GM13976 (cell line): Measurements from ENCODE around the gene ANKMY2.
"Not testable (repeated sequence)": the region's sequence is repeated elsewhere in the genome, so short reads cannot be mapped to it uniquely, and the experiment has no call there.

Source experiments
- DNase-seq: peaks from one replicate; pipeline ENCODE4 v3.0.0; 2012; ENCODE audit warnings: low spot score
- CTCF ChIP-seq: IDR thresholded peaks from 2 replicates; pipeline ENCODE4 v1.5.1; 2012; ENCODE audit warnings: borderline replicate concordance, mild to moderate bottlenecking; ENCODE audit not compliant: insufficient read depth; ENCODE audit errors: extremely low read depth, missing control alignments, control extremely low read depth
- in situ Hi-C: fragments of 300-500 bp; cut with MboI; formaldehyde crosslinking; loops from one replicate; pipeline ENCODE4 v1.12.0; 2022; ENCODE audit warnings: low sequenced_read_pairs, mixed read lengths, inconsistent platforms; ENCODE audit not compliant: unreplicated experiment

The ANKMY2 gene

GRCh38 chr7:16669581-16669980 is 24.0 kb upstream of the ANKMY2 start:
- TF ChIP-seq CTCF = no peak
- in situ Hi-C loops = no loop called here
- no peak for DNase-seq

GRCh38 chr7:16668978-16669377 is 23.4 kb upstream of the ANKMY2 start:
- no peak for DNase-seq
- in situ Hi-C loops = no loop called here
- TF ChIP-seq CTCF = no peak

- in situ Hi-C loops = no loop called here
- no peak for TF ChIP-seq CTCF
- no peak for DNase-seq
Measured at GRCh38 chr7:16668049-16668858, 22.7 kb upstream of the ANKMY2 start.

- DNase-seq = no peak
- in situ Hi-C loops = no loop called here
- no peak for TF ChIP-seq CTCF
Measured at GRCh38 chr7:16667355-16667754, 21.8 kb upstream of the ANKMY2 start.

- in situ Hi-C loops = no loop called here
- no peak for TF ChIP-seq CTCF
Measured at GRCh38 chr7:16661924-16662323, 16.4 kb upstream of the ANKMY2 start.

GRCh38 chr7:16660702-16661464 is 15.3 kb upstream of the ANKMY2 start:
- in situ Hi-C loops = no loop called here
- no peak for TF ChIP-seq CTCF
- no peak for DNase-seq

More at GRCh38 chr7:16661924-16662323, 16.4 kb upstream of the ANKMY2 start:
- no peak for DNase-seq

- DNase-seq, in situ Hi-C loops: not testable (repeated sequence)
Measured at GRCh38 chr7:16659854-16660497, 14.4 kb upstream of the ANKMY2 start.
